Fibroblast of pulmonary artery (primary cell): ENCODE data around the gene KCTD19.

ENCODE experiments used
- DNase-seq: peaks from one replicate; pipeline ENCODE4 v3.0.0-alpha.2; 2010; ENCODE audit warnings: low read depth
- H3K4me3 ChIP-seq: replicated peaks from 2 replicates; pipeline ENCODE4 v1.5.1; 2011; ENCODE audit warnings: low read depth, mild to moderate bottlenecking, control low read depth, low read length, moderate library complexity
- CTCF ChIP-seq: IDR thresholded peaks from 2 replicates; pipeline ENCODE4 v1.5.1; 2011; ENCODE audit warnings: mild to moderate bottlenecking, control low read depth, low read length, inconsistent platforms; ENCODE audit errors: missing control alignments

Gene KCTD19

GRCh38 chr16:67286441-67287235, 39.9 kb downstream of the KCTD19 start:
- H3K4me3 ChIP-seq: no peak overlapping the region
- DNase-seq: no peak
- TF ChIP-seq CTCF: no peak

GRCh38 chr16:67284699-67285646, 41.6 kb downstream of the KCTD19 start:
- H3K4me3 ChIP-seq: no peak overlapping the region
- peak; percentile 53 for TF ChIP-seq CTCF
- DNase-seq: peak; percentile 39

GRCh38 chr16:67283826-67284555, 42.5 kb downstream of the KCTD19 start:
- H3K4me3 ChIP-seq: no peak overlapping the region
- TF ChIP-seq CTCF: no peak
- no peak for DNase-seq

- no peak overlapping the region for H3K4me3 ChIP-seq
- TF ChIP-seq CTCF: peak; percentile 6
- DNase-seq: peak; percentile 56
Measured at GRCh38 chr16:67283039-67283825, 43.3 kb downstream of the KCTD19 start.

GRCh38 chr16:67282447-67282805, 44.1 kb downstream of the KCTD19 start:
- no peak overlapping the region for H3K4me3 ChIP-seq
- TF ChIP-seq CTCF: no peak
- DNase-seq: no peak
